ENCODE results near the gene MMP10.
"Not testable (repeated sequence)": the region's sequence is repeated elsewhere in the genome, so short reads cannot be mapped to it uniquely, and the experiment has no call there.

Gene MMP10

GRCh38 chr11:102761646-102762238 is 18.7 kb downstream of the MMP10 start:
- H3K9me3 ChIP-seq: no peaks in the 10 kb centered on the region
- no peak for TF ChIP-seq Cebpa-rat (IDR thresholded peaks at IDR 0.05)
- H3K27ac ChIP-seq: no peak overlapping the region
- no peak overlapping the region for H3K4me2 ChIP-seq
- H3K36me3 ChIP-seq: no peaks in the 10 kb centered on the region
- no peaks in the 10 kb centered on the region for H3K27me3 ChIP-seq
- H3K4me3 ChIP-seq: no peak overlapping the region
- H4K20me1 ChIP-seq: no peaks in the 10 kb centered on the region
- H3K9ac ChIP-seq: no peak overlapping the region
- peaks cover 9% of the 10 kb centered on the region for H3K4me1 ChIP-seq

DNA sequence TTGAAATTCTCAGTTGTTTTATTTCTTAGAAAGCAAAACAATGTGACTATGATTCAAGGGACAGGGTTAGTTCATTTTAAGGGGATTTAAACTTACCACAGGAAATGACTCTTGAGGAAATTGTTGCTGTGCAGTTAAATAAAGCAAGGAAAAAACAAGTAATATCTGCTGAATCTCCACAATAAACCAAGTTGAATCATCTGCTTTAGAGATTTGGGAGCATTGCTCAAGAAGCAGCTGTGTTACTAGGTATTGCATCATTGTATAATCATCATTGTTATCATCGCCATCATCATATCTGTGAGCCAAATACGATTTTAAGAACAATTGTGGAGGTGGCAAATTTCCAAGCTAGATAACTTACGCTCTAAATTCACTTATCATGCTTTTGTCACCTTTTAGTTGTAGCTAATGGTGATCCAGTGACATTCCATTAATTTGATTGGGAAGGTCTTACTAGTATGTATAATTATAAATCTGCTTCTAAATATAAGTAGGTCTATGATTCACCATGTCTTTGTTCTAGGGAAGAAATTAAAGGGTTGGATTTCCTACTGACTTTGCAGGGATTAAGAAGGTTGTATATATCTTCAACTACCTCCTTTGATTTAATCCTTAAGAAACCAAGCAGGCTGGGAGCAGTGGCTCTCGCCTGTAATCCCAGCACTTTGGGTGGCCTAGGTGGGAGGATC is 19.9 kb downstream of the MMP10 start:
- Histone ChIP-seq H3K4me2 (no peak overlapping the region), H3K9ac (no peak overlapping the region)

DNA sequence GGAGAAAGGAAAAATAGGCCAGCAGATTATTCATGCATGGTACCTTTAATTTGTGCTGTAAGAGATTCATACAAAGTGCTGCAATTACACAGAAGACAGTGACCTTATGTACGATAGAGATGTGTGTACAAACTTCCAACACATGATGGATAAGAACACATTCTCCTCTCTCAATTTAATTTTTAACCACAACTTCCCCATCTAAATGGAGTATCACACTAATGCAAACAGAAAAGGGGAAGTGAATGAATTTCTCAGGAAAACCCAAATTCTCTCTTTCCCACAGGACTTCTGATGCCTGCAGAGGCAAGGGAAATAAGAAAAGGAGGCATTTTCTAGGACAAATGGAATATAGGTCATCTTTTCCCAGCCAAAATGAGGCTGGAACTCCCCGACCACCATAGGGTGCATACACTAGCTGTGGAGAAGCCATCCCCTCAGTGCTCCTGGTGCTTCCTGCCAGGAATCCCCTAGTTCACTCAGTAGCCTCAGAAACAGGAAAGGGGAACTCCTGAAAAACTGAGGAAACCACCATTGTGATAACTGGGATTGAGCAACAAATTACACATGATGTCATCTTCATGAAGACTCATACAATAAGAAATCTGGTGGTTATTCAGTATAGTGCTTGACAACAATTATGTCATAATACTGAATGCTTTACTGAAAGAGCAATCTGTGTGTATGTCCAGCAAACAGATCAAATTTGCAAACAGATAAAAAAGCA is 22.4 kb downstream of the MMP10 start:
- Histone ChIP-seq H3K4me1 (peaks cover 9% of the 10 kb centered on the region), H3K36me3 (no peaks in the 10 kb centered on the region), H3K4me2 (peak overlapping the region; percentile 10; the same call in 1 of the 2 replicates), H3K27ac (no peak overlapping the region), H4K20me1 (no peaks in the 10 kb centered on the region), H3K4me3 (no peak overlapping the region), H3K9me3 (no peaks in the 10 kb centered on the region), H3K27me3 (no peaks in the 10 kb centered on the region), H3K9ac (no peak overlapping the region)
- TF ChIP-seq Cebpa-rat (IDR thresholded peaks at IDR 0.05): no peak

More for the DNA sequence above, 19.9 kb downstream of the MMP10 start:
- no peaks in the 10 kb centered on the region for H3K27me3 ChIP-seq
- no peak overlapping the region for H3K27ac ChIP-seq
- no peaks in the 10 kb centered on the region for H3K9me3 ChIP-seq
- H3K36me3 ChIP-seq: no peaks in the 10 kb centered on the region
- H4K20me1 ChIP-seq: no peaks in the 10 kb centered on the region
- no peak for TF ChIP-seq Cebpa-rat (IDR thresholded peaks at IDR 0.05)
- H3K4me1 ChIP-seq: peaks cover 9% of the 10 kb centered on the region
- no peak overlapping the region for H3K4me3 ChIP-seq

GRCh38 chr11:102753267-102753666 is 27.2 kb downstream of the MMP10 start:
- TF ChIP-seq Cebpa-rat (IDR thresholded peaks at IDR 0.05): no peak
- peaks cover 9% of the 10 kb centered on the region for H3K4me1 ChIP-seq

DNA sequence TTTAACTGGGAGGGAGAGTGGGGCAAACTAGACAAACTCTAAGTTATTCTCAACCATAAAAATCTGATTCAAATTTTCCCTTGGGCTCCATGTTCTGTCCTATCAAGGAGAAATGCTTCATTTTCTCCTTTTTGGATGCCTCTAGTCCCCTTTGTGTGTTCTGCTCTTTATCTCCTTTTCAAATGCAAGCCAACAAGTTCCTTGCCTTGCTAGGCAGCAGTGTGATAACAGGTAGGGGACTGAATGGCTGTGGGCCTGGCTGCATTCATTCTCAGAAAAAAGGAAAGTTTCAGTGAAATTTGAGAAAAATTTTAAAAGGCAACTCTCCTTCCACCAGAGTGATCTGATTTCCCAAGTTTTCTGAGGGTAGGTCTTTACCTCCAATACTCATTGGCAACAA is 28.8 kb downstream of the MMP10 start:
- Histone ChIP-seq H4K20me1 (no peaks in the 10 kb centered on the region), H3K9ac (no peak overlapping the region), H3K27me3 (no peaks in the 10 kb centered on the region), H3K36me3 (no peaks in the 10 kb centered on the region), H3K4me3 (no peak overlapping the region), H3K4me2 (no peak overlapping the region), H3K4me1 (no peaks in the 10 kb centered on the region), H3K9me3 (no peaks in the 10 kb centered on the region), H3K27ac (no peak overlapping the region)
- TF ChIP-seq Cebpa-rat (IDR thresholded peaks at IDR 0.05): no peak

More at GRCh38 chr11:102753267-102753666, 27.2 kb downstream of the MMP10 start:
- no peak overlapping the region for H3K9ac ChIP-seq
- H3K27me3 ChIP-seq: no peaks in the 10 kb centered on the region
- H3K27ac ChIP-seq: no peak overlapping the region
- H4K20me1 ChIP-seq: no peaks in the 10 kb centered on the region
- no peaks in the 10 kb centered on the region for H3K9me3 ChIP-seq
- H3K36me3 ChIP-seq: no peaks in the 10 kb centered on the region
- H3K4me3 ChIP-seq: no peak overlapping the region
- H3K4me2 ChIP-seq: no peak overlapping the region

- Histone ChIP-seq H3K9ac (no peak overlapping the region), H3K4me1 (no peaks in the 10 kb centered on the region), H3K36me3 (no peaks in the 10 kb centered on the region), H3K27ac (no peak overlapping the region), H4K20me1 (no peaks in the 10 kb centered on the region), H3K4me2 (no peak overlapping the region), H3K27me3 (no peaks in the 10 kb centered on the region), H3K4me3 (no peak overlapping the region), H3K9me3 (no peaks in the 10 kb centered on the region)
- TF ChIP-seq Cebpa-rat (IDR thresholded peaks at IDR 0.05): no peak
Observed at GRCh38 chr11:102749101-102749722, 31.2 kb downstream of the MMP10 start.

- not testable (repeated sequence) for H3K27me3 ChIP-seq, H3K4me2 ChIP-seq, H4K20me1 ChIP-seq, H3K4me1 ChIP-seq, H3K9me3 ChIP-seq, H3K9ac ChIP-seq, H3K4me3 ChIP-seq, H3K36me3 ChIP-seq, H3K27ac ChIP-seq
Observed at GRCh38 chr11:102746746-102747578, 33.5 kb downstream of the MMP10 start.

GRCh38 chr11:102734650-102735049 is 45.8 kb downstream of the MMP10 start:
- Histone ChIP-seq H3K27ac (no peak overlapping the region), H4K20me1 (no peaks in the 10 kb centered on the region), H3K4me1 (no peaks in the 10 kb centered on the region), H3K9me3 (peaks cover 5% of the 10 kb centered on the region; the same call in 1 of the 2 replicates), H3K4me3 (no peak overlapping the region), H3K9ac (no peak overlapping the region), H3K4me2 (no peak overlapping the region), H3K36me3 (no peaks in the 10 kb centered on the region), H3K27me3 (no peaks in the 10 kb centered on the region)
- TF ChIP-seq Cebpa-rat (IDR thresholded peaks at IDR 0.05): no peak

DNA sequence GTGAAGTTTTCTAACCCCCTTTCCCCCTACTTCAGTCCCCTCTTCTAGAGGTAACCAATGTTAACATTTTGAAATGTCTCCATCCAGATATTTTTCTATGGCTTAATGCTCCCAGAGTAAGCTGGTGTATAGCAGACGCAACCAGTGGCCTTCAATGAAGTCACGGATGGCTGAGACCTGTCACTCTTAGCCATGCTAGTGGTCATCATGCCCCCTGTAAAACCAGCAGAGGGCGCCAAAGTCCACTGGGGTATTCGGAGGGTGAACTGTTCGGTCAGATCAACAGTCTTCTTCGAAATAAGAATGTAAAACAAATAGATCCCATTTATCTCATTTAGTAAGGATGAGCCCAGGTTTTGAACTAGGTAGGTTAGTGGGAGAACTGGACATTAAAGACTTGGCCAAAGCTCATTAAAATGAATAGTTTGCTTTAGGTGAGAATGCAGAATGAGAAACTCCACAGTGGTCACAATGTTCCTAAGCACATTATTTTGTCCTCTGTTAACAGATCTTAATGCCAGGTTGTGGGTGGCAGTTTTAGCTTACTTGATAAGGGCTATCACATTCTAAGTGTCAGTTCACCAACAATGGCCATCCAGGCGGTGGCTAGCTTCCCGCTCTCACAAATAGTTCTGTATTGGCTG is 47.1 kb downstream of the MMP10 start:
- TF ChIP-seq Cebpa-rat (IDR thresholded peaks at IDR 0.05): no peak
- Histone ChIP-seq H3K36me3 (no peaks in the 10 kb centered on the region), H3K4me2 (no peak overlapping the region), H3K27me3 (no peaks in the 10 kb centered on the region), H3K4me1 (no peaks in the 10 kb centered on the region), H3K4me3 (no peak overlapping the region), H3K9ac (no peak overlapping the region), H4K20me1 (no peaks in the 10 kb centered on the region), H3K9me3 (peaks cover 5% of the 10 kb centered on the region; the same call in 1 of the 2 replicates), H3K27ac (no peak overlapping the region)

- H3K9me3 ChIP-seq, H3K4me2 ChIP-seq, H4K20me1 ChIP-seq, H3K4me3 ChIP-seq, H3K9ac ChIP-seq, H3K27ac ChIP-seq, H3K4me1 ChIP-seq, H3K27me3 ChIP-seq, H3K36me3 ChIP-seq: not testable (repeated sequence)
Observed at GRCh38 chr11:102730944-102731343, 49.5 kb downstream of the MMP10 start.
